GM21423 (cell line): ENCODE measurements around the gene SOX12.
A peak's percentile ranks its signal among the peaks of the same experiment; 100 is the strongest.

ENCODE experiments used
- ATAC-seq: cut with Tn5 transposase; IDR thresholded peaks from one replicate; pipeline ENCODE4 v1.9.1; 2021; ENCODE audit warnings: mild to moderate bottlenecking, moderate library complexity; ENCODE audit not compliant: unreplicated experiment

Gene SOX12

GRCh38 chr20:325045-325888 lies at the start of gene SOX12:
SOX12 (plus strand) TSS chr20:325552; CDS start chr20:325925, 373 bp downstream.
- ATAC-seq = peak; percentile 69

- ATAC-seq = no peak
These were observed 49.6 kb upstream of the SOX12 start for GRCh38 chr20:275791-276190.

GRCh38 chr20:276620-277495 lies 48.5 kb upstream of the SOX12 start:
- no peak for ATAC-seq

GRCh38 chr20:277496-277781 lies 47.9 kb upstream of the SOX12 start:
- ATAC-seq = no peak

GRCh38 chr20:278181-278580 lies 47.2 kb upstream of the SOX12 start:
- no peak for ATAC-seq

GRCh38 chr20:278607-279571 lies 46.5 kb upstream of the SOX12 start:
- no peak for ATAC-seq

GRCh38 chr20:284172-284571 lies 41.2 kb upstream of the SOX12 start:
- no peak for ATAC-seq

GRCh38 chr20:286508-286907 lies 38.8 kb upstream of the SOX12 start:
- no peak for ATAC-seq

- ATAC-seq = no peak
These were observed 36.2 kb upstream of the SOX12 start for GRCh38 chr20:288956-289692.

- no peak for ATAC-seq
These were observed 35.7 kb upstream of the SOX12 start for GRCh38 chr20:289693-290083.

GRCh38 chr20:290084-290831 lies 35.1 kb upstream of the SOX12 start, which contains the start of gene C20orf96:
C20orf96 (minus strand) TSS chr20:290750; CDS start chr20:290610, 140 bp downstream.
- peak; percentile 88 for ATAC-seq

GRCh38 chr20:294602-295001 lies 30.8 kb upstream of the SOX12 start:
- ATAC-seq = no peak

GRCh38 chr20:295804-296203 lies 29.5 kb upstream of the SOX12 start:
- ATAC-seq = no peak

- ATAC-seq = peak; percentile 76
These were observed 28.0 kb upstream of the SOX12 start, which contains the start of gene ZCCHC3 for GRCh38 chr20:297098-297924. ZCCHC3 (plus strand) TSS chr20:297570; CDS start chr20:297587, 17 bp downstream.

- peak; percentile 21 for ATAC-seq
These were observed 27.2 kb upstream of the SOX12 start for GRCh38 chr20:297925-298775.

- no peak for ATAC-seq
These were observed 26.5 kb upstream of the SOX12 start for GRCh38 chr20:298776-299391.

GRCh38 chr20:300345-300990 lies 24.9 kb upstream of the SOX12 start:
- ATAC-seq = no peak
